A673 (cell line): ENCODE results near the gene NRTN. TPM values are rescaled to one million over a fixed set of nuclear protein-coding genes. Genes with fewer than 3 reads are reported as not detected.

Source experiments
- BruUV-seq: library from RNA; stranded (reverse); fragments of 400-500 nt; replicated peaks from 2 replicates; lab custom pipeline; 2021; lab: Mats Ljungman, UMichigan
- CTCF ChIA-PET: fragments of 300-600 bp; sonication (Branson Sonifier 250); formaldehyde crosslinking; loops from one replicate; lab custom pipeline; 2022; ENCODE audit warnings: antibody characterized with exemption; lab: Charles Lee
- POLR2A ChIA-PET: fragments of 300-600 bp; sonication (Branson Sonifier 250); formaldehyde crosslinking; loops from one replicate; lab custom pipeline; 2022; ENCODE audit warnings: antibody characterized with exemption; ENCODE audit not compliant: low non-redundant PET; lab: Charles Lee
- DNase-seq: peaks from one replicate; pipeline ENCODE4 v3.0.0-alpha.2; 2015; ENCODE audit warnings: low spot score
- H3K27ac ChIP-seq: fragments of 200-600 bp; sonication (generic); 2 replicates; pipeline ENCODE4 v1.5.1; 2016; ENCODE audit warnings: mixed run types, low read depth, mild to moderate bottlenecking, mixed read lengths, antibody characterized with exemption, low read length; ENCODE audit not compliant: poor library complexity, severe bottlenecking
- H3K27me3 ChIP-seq: fragments of 200-600 bp; sonication (generic); replicated peaks from 2 replicates; pipeline ENCODE4 v1.6.1; 2017; ENCODE audit warnings: mixed run types, low read depth, mild to moderate bottlenecking, mixed read lengths, antibody characterized with exemption, low read length; ENCODE audit not compliant: insufficient read depth, poor library complexity
- H3K36me3 ChIP-seq: fragments of 200-600 bp; sonication (generic); 2 replicates; pipeline ENCODE4 v1.6.1; 2016; ENCODE audit warnings: mixed run types, mild to moderate bottlenecking, mixed read lengths, antibody characterized with exemption, low read length; ENCODE audit not compliant: insufficient read depth, poor library complexity, severe bottlenecking
- H3K4me1 ChIP-seq: fragments of 200-600 bp; sonication (generic); 2 replicates; pipeline ENCODE4 v1.6.1; 2017; ENCODE audit warnings: mixed run types, mild to moderate bottlenecking, mixed read lengths, antibody characterized with exemption, low read length; ENCODE audit not compliant: insufficient read depth, poor library complexity, severe bottlenecking
- H3K4me3 ChIP-seq: fragments of 200-600 bp; sonication (generic); 2 replicates; pipeline ENCODE4 v1.5.1; 2016; ENCODE audit warnings: low read depth, mixed run types, mild to moderate bottlenecking, mixed read lengths, low read length; ENCODE audit not compliant: poor library complexity, severe bottlenecking
- H3K9me3 ChIP-seq: fragments of 200-600 bp; sonication (generic); 2 replicates; pipeline ENCODE4 v1.6.1; 2016; ENCODE audit warnings: mixed run types, low read depth, mild to moderate bottlenecking, mixed read lengths, antibody characterized with exemption, low read length; ENCODE audit not compliant: poor library complexity, severe bottlenecking
- CTCF ChIP-seq: fragments of 300-800, 200-600 bp; sonication (generic); conservative IDR thresholded peaks from 2 replicates; pipeline ENCODE4 v1.5.1; 2017; ENCODE audit warnings: low read depth, mild to moderate bottlenecking, antibody characterized with exemption, low read length, moderate library complexity, mixed read lengths
- EZH2 ChIP-seq: fragments of 200-600 bp; sonication (generic); IDR thresholded peaks from 2 replicates; pipeline ENCODE4 v1.6.1; 2017; ENCODE audit warnings: borderline replicate concordance, low read depth, mild to moderate bottlenecking, mixed read lengths, antibody characterized with exemption, low read length; ENCODE audit not compliant: poor library complexity, severe bottlenecking
- intact Hi-C: fragments of 100-400 bp; cut with micrococcal nuclease; formaldehyde crosslinking; loops from one replicate; pipeline ENCODE4 v1.10.0; 2022; ENCODE audit not compliant: unreplicated experiment
- total RNA-seq: library from RNA; stranded (reverse); gene quantifications from 2 replicates; pipeline ENCODE4 v1.2.3, GENCODE V29; 2021

NRTN gene
- total RNA-seq, 1 experiment from 2014 or later = 1.6 TPM

- no peaks in the 10 kb centered on the region for H3K36me3 ChIP-seq
- no peaks in the 10 kb centered on the region for H3K9me3 ChIP-seq
- CTCF ChIA-PET = interaction anchor here (1.1 to 2.7 kb wide), 2 partner anchors 23 to 107 kb away, joined by 3 to 20 read pairs; partner anchors contain the start of genes CATSPERD and LONP1
- H3K27ac ChIP-seq = peak overlapping the region; percentile 51
- TF ChIP-seq EZH2 = no peak
- TF ChIP-seq CTCF = peak; percentile 59
- peak overlapping the region; percentile 61 for H3K4me3 ChIP-seq
- H3K4me1 ChIP-seq = peaks cover 22% of the 10 kb centered on the region
- POLR2A ChIA-PET = no interaction called here
- no peaks in the 10 kb centered on the region for H3K27me3 ChIP-seq
- BruUV-seq = no TSS peak
- intact Hi-C loops = no loop called here
- DNase-seq = peak; percentile 93
Observed at GRCh38 chr19:5826531-5827341, 21.9 kb downstream of the NRTN start.

GRCh38 chr19:5827342-5827890 lies 22.5 kb downstream of the NRTN start:
- no peaks in the 10 kb centered on the region for H3K27me3 ChIP-seq
- no peak for DNase-seq
- ChIA-PET POLR2A (interaction anchor here (1.4 kb wide), 1 partner anchor 77 kb away, joined by 6 read pairs; the partner anchor contains the start of gene VMAC), CTCF (interaction anchor here (1.1 to 2.7 kb wide), 2 partner anchors 23 to 107 kb away, joined by 3 to 20 read pairs; partner anchors contain the start of genes CATSPERD and LONP1)
- TF ChIP-seq CTCF (no peak), EZH2 (no peak)
- intact Hi-C loops = no loop called here
- no peaks in the 10 kb centered on the region for H3K36me3 ChIP-seq
- no peaks in the 10 kb centered on the region for H3K9me3 ChIP-seq
- no TSS peak for BruUV-seq
- peak overlapping the region; percentile 61 for H3K4me3 ChIP-seq
- peak overlapping the region; percentile 89 for H3K27ac ChIP-seq
- peaks cover 22% of the 10 kb centered on the region for H3K4me1 ChIP-seq

- TF ChIP-seq CTCF (no peak), EZH2 (no peak)
- Histone ChIP-seq H3K9me3 (no peaks in the 10 kb centered on the region), H3K27me3 (no peaks in the 10 kb centered on the region), H3K4me1 (peaks cover 22% of the 10 kb centered on the region), H3K27ac (peak overlapping the region; percentile 89), H3K4me3 (peak overlapping the region; percentile 61), H3K36me3 (no peaks in the 10 kb centered on the region)
- intact Hi-C loops = no loop called here
- CTCF ChIA-PET = interaction anchor here (1.1 to 2.7 kb wide), 2 partner anchors 24 to 108 kb away, joined by 3 to 20 read pairs; partner anchors contain the start of genes CATSPERD and LONP1
- peak; percentile 96 for DNase-seq
- POLR2A ChIA-PET = interaction anchor here (0.5 to 1.4 kb wide), 2 partner anchors 47 to 77 kb away, joined by 3 to 6 read pairs; partner anchors contain the start of gene VMAC
- no TSS peak for BruUV-seq
Observed at GRCh38 chr19:5827891-5828660, 23.2 kb downstream of the NRTN start.
